ENCODE measurements around the gene CYP3A4.
"Not testable (repeated sequence)": the region's sequence is repeated elsewhere in the genome, so short reads cannot be mapped to it uniquely, and the experiment has no call there.

The CYP3A4 gene

DNA sequence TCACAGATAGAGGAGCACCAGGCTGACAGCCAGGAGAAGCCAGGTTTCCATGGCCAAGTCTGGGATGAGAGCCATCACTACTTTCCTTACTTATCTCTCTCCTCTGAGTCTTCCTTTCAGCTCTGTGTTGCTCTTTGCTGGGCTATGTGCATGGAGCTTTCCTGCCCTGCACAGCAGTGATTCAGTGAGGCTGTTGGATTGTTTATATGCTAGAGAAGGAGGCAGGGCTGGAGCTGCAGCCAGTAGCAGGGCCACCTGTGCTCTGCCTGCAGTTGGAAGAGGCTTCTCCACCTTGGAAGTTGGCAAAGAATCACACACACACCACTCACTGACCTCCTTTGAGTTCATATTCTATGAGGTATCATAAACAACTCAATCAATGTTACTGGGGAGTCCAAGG lies at the start of gene CYP3A4:
CYP3A4 (minus strand) TSS at position 178 of the 400 bp plus-strand sequence; CDS start at position 75, 103 bp downstream.
- no peak for DNase-seq (ENCODE audit: low read depth in 2 of 2)

DNA sequence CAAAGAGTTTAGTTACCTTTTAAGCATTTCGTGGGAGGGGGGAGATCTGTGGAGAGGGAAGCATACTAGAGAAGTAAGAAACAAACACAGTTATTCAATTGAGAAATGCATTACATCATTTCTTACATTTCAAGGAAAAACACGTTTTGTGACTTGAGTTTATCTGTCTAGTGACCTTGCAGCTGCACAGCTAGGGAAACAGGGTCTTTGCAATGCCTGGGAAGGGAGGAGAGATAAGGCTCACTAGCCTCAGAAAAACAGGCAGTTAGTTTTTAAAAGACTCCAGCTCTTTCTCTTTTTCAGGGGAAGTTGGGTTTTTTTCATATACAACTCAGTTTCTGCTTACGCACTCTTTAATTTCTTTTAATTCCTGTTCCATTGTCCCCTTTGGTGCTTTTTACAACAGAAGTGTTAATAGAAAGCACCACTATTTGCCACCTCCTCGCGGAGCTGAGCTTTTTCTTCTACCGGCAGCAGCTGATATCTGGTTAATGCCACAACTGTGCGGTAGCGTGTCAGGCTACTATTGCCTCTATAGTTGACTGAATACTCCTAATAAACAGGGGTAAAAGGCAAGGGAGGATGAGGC lies 49.4 kb upstream of the CYP3A4 start:
- DNase-seq (ENCODE audit: low read depth in 2 of 2) = no peak

- DNase-seq (ENCODE audit: low read depth in 2 of 2) = no peak
Observed at GRCh38 chr7:99831595-99831994, 47.6 kb upstream of the CYP3A4 start.

GRCh38 chr7:99829524-99830160 lies 45.7 kb upstream of the CYP3A4 start:
- DNase-seq (ENCODE audit: low read depth in 2 of 2) = no peak

GRCh38 chr7:99828811-99829210 lies 44.8 kb upstream of the CYP3A4 start:
- no peak for DNase-seq (ENCODE audit: low read depth in 2 of 2)

DNA sequence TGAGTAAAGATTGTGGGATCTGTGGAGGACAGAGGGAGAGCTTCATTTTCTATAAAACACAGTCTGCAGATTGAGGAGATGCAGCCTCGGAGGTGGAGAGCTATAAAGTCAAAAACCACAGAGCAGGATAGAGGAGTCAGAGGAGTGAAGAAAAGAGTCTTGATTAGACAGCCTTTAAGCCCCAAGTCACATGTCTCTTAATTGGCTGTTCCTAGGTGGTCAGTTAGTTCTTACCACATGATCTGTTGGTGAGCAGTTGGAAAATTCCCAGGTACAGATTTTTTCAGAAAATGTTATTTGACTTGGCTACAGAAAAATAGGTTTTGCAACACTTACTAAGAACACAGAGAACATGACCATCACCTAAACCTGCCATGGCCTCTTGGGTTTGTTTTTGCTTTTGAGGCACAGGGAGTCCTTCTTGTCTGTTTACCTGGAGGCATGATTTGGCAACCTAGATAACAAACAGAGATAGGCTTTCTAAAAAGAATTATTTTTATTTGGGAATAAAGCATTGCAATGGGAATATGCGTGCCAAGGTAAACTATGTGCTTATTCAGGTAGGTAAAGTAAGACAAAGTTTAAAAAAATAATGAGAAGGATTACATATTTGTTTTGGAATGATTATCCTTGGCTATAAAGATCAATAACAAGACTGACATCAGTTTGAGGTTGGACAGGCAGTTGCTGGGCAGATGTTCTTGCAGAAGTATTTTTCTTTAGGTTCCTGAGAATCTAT lies 43.2 kb upstream of the CYP3A4 start:
- DNase-seq (ENCODE audit: low read depth in 2 of 2) = no peak

GRCh38 chr7:99825873-99826272 lies 41.9 kb upstream of the CYP3A4 start:
- DNase-seq (ENCODE audit: low read depth in 2 of 2) = no peak

DNA sequence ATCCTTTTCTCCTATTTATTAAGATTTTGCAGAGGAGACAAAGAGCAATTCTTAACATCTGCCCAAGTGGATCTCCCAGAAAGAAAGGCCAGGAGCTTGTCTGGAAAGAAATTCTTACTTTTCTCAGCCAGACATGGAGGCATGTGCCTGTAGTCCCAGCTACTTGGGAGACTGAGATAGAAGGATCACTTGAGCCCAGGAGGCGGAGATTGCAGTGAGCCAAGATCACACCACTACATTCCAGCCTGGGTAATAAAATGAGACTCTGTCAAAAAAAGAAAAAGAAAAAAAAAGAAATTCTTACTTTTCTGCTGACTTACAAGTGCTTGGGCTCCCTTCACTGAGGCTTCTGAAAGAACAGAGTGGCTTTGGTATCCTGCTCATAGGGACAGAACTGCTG lies 41.5 kb upstream of the CYP3A4 start:
- DNase-seq (ENCODE audit: low read depth in 2 of 2) = no peak

DNA sequence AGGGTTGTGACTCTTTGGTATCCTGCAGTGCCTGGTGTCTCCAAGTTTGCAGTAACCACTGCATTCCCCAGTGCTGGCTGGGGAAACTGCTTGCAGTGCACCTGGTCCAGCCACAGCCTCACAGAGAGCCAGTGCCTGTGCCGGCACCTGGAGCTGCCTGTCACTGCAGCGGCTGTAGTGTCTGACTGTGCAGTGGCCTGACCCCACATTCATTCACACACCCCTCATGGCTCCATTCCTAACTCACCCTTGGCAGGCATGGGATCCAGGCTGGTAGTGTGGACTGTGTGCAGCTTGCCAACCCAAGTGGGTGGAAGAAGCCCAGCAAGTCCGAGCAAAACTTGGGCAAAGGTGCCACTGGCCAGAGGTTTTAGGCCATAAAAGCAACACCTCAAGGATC lies 40.1 kb upstream of the CYP3A4 start:
- DNase-seq (ENCODE audit: low read depth in 2 of 2) = no peak

GRCh38 chr7:99822731-99823718 lies 39.0 kb upstream of the CYP3A4 start:
- no peak for DNase-seq (ENCODE audit: low read depth in 2 of 2)

- DNase-seq (ENCODE audit: low read depth in 2 of 2) = no peak
Observed at GRCh38 chr7:99820408-99821027, 36.5 kb upstream of the CYP3A4 start.

DNA sequence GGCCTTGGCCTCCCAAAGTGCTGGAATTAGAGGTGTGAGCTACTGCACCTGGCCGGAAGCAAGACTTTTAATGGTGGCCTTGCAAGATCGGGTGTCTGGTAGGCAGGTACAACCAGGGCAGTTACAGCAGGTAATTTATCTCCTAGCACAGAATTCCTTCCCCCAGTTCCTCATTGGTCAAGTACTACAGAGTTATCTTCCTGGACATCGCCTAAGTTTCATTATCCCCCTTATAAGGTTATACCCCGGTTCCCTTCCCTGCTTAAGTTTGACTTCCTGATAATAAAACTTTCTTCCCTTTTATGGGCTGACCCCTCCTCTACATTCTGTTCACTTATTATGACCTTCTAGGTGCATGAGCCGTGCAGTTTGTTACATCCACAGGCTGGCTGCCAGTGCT lies 24.8 kb upstream of the CYP3A4 start:
- DNase-seq (ENCODE audit: low read depth in 2 of 2) = no peak

DNA sequence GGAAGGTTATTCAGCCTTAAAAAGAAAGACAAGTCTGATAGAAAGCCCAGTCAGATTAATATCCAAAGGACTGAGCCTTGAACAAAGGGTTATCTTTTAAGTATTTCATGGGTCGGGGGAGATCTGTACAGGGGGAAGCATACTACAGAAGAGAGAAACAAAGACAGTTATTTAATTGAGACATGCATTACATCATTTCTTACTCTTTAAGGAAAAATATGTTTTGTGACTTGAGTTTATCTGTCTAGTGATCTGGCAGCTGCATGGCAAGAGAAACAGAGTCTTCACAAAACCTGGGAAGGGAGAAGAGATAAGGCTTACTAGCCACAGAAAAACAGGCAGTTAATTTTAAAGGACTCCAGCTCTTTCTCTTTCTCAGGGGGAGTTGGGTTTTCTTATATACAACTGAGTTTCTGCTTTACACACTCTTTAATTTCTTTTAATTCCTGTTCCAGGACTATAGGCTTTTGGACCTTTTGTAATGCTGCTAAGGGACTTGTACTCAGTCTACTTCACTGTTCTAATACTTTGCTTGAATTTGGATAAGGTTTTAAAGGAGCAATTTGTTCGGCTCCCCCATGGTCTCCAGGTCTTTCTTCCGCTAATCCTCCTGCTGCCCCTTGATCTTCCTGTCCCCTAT lies 23.0 kb upstream of the CYP3A4 start:
- no peak for DNase-seq (ENCODE audit: low read depth in 2 of 2)

GRCh38 chr7:99805641-99806040 lies 21.7 kb upstream of the CYP3A4 start:
- DNase-seq (ENCODE audit: low read depth in 2 of 2) = no peak

- not testable (repeated sequence) for DNase-seq (ENCODE audit: low read depth in 2 of 2)
Observed at GRCh38 chr7:99803118-99803517, 19.1 kb upstream of the CYP3A4 start.

DNA sequence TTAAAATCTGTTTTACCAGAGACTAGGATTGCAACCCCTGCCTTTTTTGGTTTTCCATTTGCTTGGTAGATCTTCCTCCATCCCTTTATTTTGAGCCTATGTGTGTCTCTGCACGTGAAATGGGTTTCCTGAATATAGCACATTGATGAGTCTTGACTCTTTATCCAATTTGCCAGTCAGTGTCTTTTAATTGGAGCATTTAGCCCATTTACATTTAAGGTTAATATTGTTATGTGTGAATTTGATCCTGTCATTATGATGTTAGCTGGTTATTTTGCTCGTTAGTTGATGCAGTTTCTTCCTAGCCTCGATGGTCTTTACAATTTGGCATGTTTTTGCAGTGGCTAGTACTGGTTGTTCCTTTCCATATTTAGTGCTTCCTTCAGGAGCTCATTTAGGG lies 17.4 kb upstream of the CYP3A4 start:
- DNase-seq (ENCODE audit: low read depth in 2 of 2) = not testable (repeated sequence)

DNA sequence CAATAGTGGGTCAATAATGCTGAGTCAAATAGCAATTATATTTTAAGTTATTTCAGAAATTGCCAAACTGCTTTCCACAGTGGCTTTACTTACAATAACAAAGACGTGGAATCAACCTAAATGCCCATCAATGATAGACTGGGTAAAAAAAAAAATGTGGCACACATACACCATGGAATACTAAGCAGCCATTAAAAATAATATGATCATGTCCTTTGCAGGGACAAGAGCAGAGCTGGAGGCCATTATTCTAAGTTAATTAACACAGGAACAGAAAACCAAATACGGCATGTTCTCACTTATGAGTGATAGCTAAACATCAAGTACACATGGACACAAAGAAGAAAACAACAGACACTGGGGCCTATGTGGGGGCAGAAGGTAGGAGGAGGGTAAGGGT lies 15.0 kb upstream of the CYP3A4 start:
- DNase-seq (ENCODE audit: low read depth in 2 of 2) = no peak

DNA sequence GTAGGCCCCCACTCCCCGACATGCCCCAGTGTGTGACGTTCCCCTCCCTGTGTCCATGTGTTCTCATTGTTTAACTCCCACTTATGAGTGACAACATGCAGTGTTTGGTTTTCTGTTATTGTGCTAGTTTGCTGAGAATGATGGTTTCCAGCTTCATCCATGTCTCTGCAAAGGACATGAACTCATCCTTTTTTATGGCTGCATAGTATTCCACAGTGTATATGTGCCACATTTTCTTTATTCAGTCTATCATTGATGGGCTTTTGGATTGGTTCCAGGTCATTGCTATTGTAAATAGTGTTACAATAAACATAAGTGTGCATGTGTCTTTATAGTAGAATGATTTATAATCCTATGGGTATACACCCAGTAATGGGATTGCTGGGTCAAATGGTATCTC lies 11.9 kb upstream of the CYP3A4 start:
- DNase-seq (ENCODE audit: low read depth in 2 of 2) = not testable (repeated sequence)

- no peak for DNase-seq (ENCODE audit: low read depth in 2 of 2)
Observed at GRCh38 chr7:99794585-99795502, 10.9 kb upstream of the CYP3A4 start.

GRCh38 chr7:99793443-99793842 lies 9.5 kb upstream of the CYP3A4 start:
- DNase-seq (ENCODE audit: low read depth in 2 of 2) = no peak
